ENCODE results near the gene KCNJ15.

KCNJ15 gene

GRCh38 chr21:38329162-38329561 lies 72.4 kb downstream of the KCNJ15 start:
- no peak for DNase-seq (ENCODE audit: low read depth)
- TF ChIP-seq CTCF (IDR thresholded peaks at IDR 0.05; ENCODE audit: control insufficient read depth, extremely low read depth, insufficient read depth), result no peak
- no peak overlapping the region for H3K4me3 ChIP-seq (ENCODE audit: low read depth, low read length)

- H3K4me3 ChIP-seq (ENCODE audit: low read depth, low read length), result no peak overlapping the region
- no peak for TF ChIP-seq CTCF (IDR thresholded peaks at IDR 0.05; ENCODE audit: control insufficient read depth, extremely low read depth, insufficient read depth)
- no peak for DNase-seq (ENCODE audit: low read depth)
Measured at GRCh38 chr21:38330666-38331065, 73.9 kb downstream of the KCNJ15 start.

- no peak for DNase-seq (ENCODE audit: low read depth)
- no peak overlapping the region for H3K4me3 ChIP-seq (ENCODE audit: low read depth, low read length)
- TF ChIP-seq CTCF (IDR thresholded peaks at IDR 0.05; ENCODE audit: control insufficient read depth, extremely low read depth, insufficient read depth), result peak; percentile 25; the same call in 1 of the 2 replicates
Measured at GRCh38 chr21:38333301-38334272, 76.8 kb downstream of the KCNJ15 start.

- TF ChIP-seq CTCF (IDR thresholded peaks at IDR 0.05; ENCODE audit: control insufficient read depth, extremely low read depth, insufficient read depth), result no peak
- no peak for DNase-seq (ENCODE audit: low read depth)
Measured at GRCh38 chr21:38334866-38335265, 78.1 kb downstream of the KCNJ15 start.

GRCh38 chr21:38337793-38338192 lies 81.0 kb downstream of the KCNJ15 start:
- H3K4me3 ChIP-seq (ENCODE audit: low read depth, low read length), result no peak overlapping the region
- DNase-seq (ENCODE audit: low read depth), result no peak
- TF ChIP-seq CTCF (IDR thresholded peaks at IDR 0.05; ENCODE audit: control insufficient read depth, extremely low read depth, insufficient read depth), result no peak

More at GRCh38 chr21:38334866-38335265, 78.1 kb downstream of the KCNJ15 start:
- H3K4me3 ChIP-seq (ENCODE audit: low read depth, low read length), result no peak overlapping the region

- no peak overlapping the region for H3K4me3 ChIP-seq (ENCODE audit: low read depth, low read length)
- no peak for TF ChIP-seq CTCF (IDR thresholded peaks at IDR 0.05; ENCODE audit: control insufficient read depth, extremely low read depth, insufficient read depth)
- DNase-seq (ENCODE audit: low read depth), result no peak
Measured at GRCh38 chr21:38340131-38340530, 83.3 kb downstream of the KCNJ15 start.

All from LNCaP clone FGC (cell line).